ENCODE results near the gene MSL3B.

DNA sequence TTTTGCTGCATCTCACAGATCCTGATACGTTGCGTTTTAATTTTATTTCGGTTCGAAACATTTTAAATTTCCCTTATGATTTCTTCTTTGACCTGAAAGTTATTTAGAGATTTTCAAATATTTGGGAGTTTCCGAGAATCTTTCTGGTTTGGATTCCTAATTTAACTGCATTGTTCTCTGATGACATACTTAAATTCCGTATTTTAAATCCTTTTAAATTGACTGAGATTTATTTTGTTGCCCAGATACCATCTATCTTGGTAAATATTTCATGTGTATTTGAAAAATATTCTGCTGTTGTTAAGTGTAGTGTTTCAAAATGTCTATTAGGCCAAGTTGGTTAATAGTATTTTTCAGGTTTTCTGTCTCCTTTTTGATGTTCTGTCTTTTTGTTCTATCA is 52.3 kb downstream of the MSL3B start:
- TF ChIP-seq POLR2A (IDR thresholded peaks at IDR 0.05; ENCODE audit: low read length) (no peak), GATA1 (IDR thresholded peaks at IDR 0.05; ENCODE audit: low read depth, low read length) (no peak)
